GM18498 (cell line): ENCODE measurements around the gene JOSD1.
"Not testable (repeated sequence)": the region's sequence is repeated elsewhere in the genome, so short reads cannot be mapped to it uniquely, and the experiment has no call there.

Source experiments
- ATAC-seq: cut with Tn5 transposase; IDR thresholded peaks from one replicate; pipeline ENCODE4 v1.9.1; 2021; ENCODE audit warnings: mild to moderate bottlenecking, moderate library complexity; ENCODE audit not compliant: unreplicated experiment

JOSD1 gene

GRCh38 chr22:38696606-38697424 is 3.9 kb downstream of the JOSD1 start:
- no peak for ATAC-seq

- no peak for ATAC-seq
These were observed 5.8 kb downstream of the JOSD1 start for GRCh38 chr22:38694940-38695339.

- ATAC-seq, result no peak
These were observed 6.7 kb downstream of the JOSD1 start for GRCh38 chr22:38694049-38694448.

GRCh38 chr22:38689651-38690050 is 11.1 kb downstream of the JOSD1 start:
- no peak for ATAC-seq

- no peak for ATAC-seq
These were observed 15.0 kb downstream of the JOSD1 start for GRCh38 chr22:38685761-38686160.

GRCh38 chr22:38684895-38685294 is 15.8 kb downstream of the JOSD1 start:
- ATAC-seq, result no peak

GRCh38 chr22:38681582-38682335 is 19.0 kb downstream of the JOSD1 start, which contains the start of gene TOMM22:
TSS of gene TOMM22 (plus strand) at chr22:38681957. CDS start at chr22:38681979, 22 bp downstream.
- peak; percentile 95 for ATAC-seq

- ATAC-seq, result no peak
These were observed 24.9 kb downstream of the JOSD1 start for GRCh38 chr22:38675833-38676232.

GRCh38 chr22:38674888-38675287 is 25.9 kb downstream of the JOSD1 start:
- ATAC-seq, result no peak

- peak; percentile 38 for ATAC-seq
These were observed 43.5 kb downstream of the JOSD1 start for GRCh38 chr22:38657045-38657909.

- peak; percentile 80 for ATAC-seq
These were observed 44.3 kb downstream of the JOSD1 start, which contains the start of the genes CBY1 and FAM227A for GRCh38 chr22:38656256-38657044. TSS of gene CBY1 (plus strand) at chr22:38656638. CDS start at chr22:38668055, 11,417 bp downstream. TSS of gene FAM227A (minus strand) at chr22:38656392. CDS start at chr22:38650168, 6,224 bp downstream.

- no peak for ATAC-seq
These were observed 45.1 kb downstream of the JOSD1 start for GRCh38 chr22:38655519-38656255.

GRCh38 chr22:38653741-38654140 is 47.0 kb downstream of the JOSD1 start:
- ATAC-seq, result no peak

GRCh38 chr22:38652859-38653258 is 47.9 kb downstream of the JOSD1 start:
- no peak for ATAC-seq

GRCh38 chr22:38649841-38650522 is 50.8 kb downstream of the JOSD1 start:
- no peak for ATAC-seq

GRCh38 chr22:38645430-38645829 is 55.3 kb downstream of the JOSD1 start:
- ATAC-seq, result no peak

GRCh38 chr22:38644245-38644644 is 56.5 kb downstream of the JOSD1 start:
- not testable (repeated sequence) for ATAC-seq

- no peak for ATAC-seq
These were observed 59.2 kb downstream of the JOSD1 start for GRCh38 chr22:38641476-38642040.
